Ovary (tissue), 3 donors: ENCODE results near the gene TBR1.

Source experiments
- CTCF ChIP-seq, 3 donors: fragments of 450-650 bp in 2 of 3; fragments of 200-600 bp in 1 of 3; IDR thresholded peaks; one replicate each; pipeline versions ENCODE4 v1.5.1 to v1.8.0; 2016 to 2022; ENCODE audit warnings: antibody characterized with exemption in 3 of 3, mild to moderate bottlenecking in 1 of 3
- EP300 ChIP-seq: sonication (generic); formaldehyde crosslinking; IDR thresholded peaks from one replicate; pipeline ENCODE4 v1.6.1; 2017; ENCODE audit warnings: antibody characterized with exemption
- POLR2A ChIP-seq: fragments of 450-650 bp; IDR thresholded peaks from one replicate; pipeline ENCODE4 v1.6.1; 2017; ENCODE audit warnings: antibody characterized with exemption, mild to moderate bottlenecking, moderate library complexity
- donor health status: DM: no; HTN: no; CAD: no.

GRCh38 chr2:161448431-161448830 lies 32.3 kb downstream of the TBR1 start:
- no peak for TF ChIP-seq EP300
- no peak for TF ChIP-seq CTCF (IDR thresholded peaks at IDR 0.05)
- no peak for TF ChIP-seq POLR2A
